ENCODE results near the gene MTR.
"Not testable (repeated sequence)": the region's sequence is repeated elsewhere in the genome, so short reads cannot be mapped to it uniquely, and the experiment has no call there.

The MTR gene

GRCh38 chr1:236836157-236836556, 41.1 kb downstream of the MTR start:
- no peak for DNase-seq

- no peak for DNase-seq
These were observed 42.0 kb downstream of the MTR start for GRCh38 chr1:236837115-236837514.

GRCh38 chr1:236837897-236838296, 42.8 kb downstream of the MTR start:
- DNase-seq, result no peak

- DNase-seq, result no peak
These were observed 46.2 kb downstream of the MTR start for GRCh38 chr1:236841341-236841740.

GRCh38 chr1:236844499-236845271, 49.6 kb downstream of the MTR start:
- no peak for DNase-seq

- DNase-seq, result no peak
These were observed 50.7 kb downstream of the MTR start for GRCh38 chr1:236845830-236846229.

GRCh38 chr1:236848274-236848923, 53.3 kb downstream of the MTR start:
- peak; percentile 69 for DNase-seq

GRCh38 chr1:236850077-236850979, 55.2 kb downstream of the MTR start:
- no peak for DNase-seq

GRCh38 chr1:236851871-236852270, 56.8 kb downstream of the MTR start:
- no peak for DNase-seq

- peak; percentile 45 for DNase-seq
These were observed 59.0 kb downstream of the MTR start for GRCh38 chr1:236853921-236854604.

- DNase-seq, result no peak
These were observed 59.5 kb downstream of the MTR start for GRCh38 chr1:236854605-236854983.

GRCh38 chr1:236856649-236857048, 61.6 kb downstream of the MTR start:
- DNase-seq, result not testable (repeated sequence)

GRCh38 chr1:236858165-236858564, 63.1 kb downstream of the MTR start:
- no peak for DNase-seq

GRCh38 chr1:236860101-236860500, 65.0 kb downstream of the MTR start:
- no peak for DNase-seq

- DNase-seq, result no peak
These were observed 65.6 kb downstream of the MTR start for GRCh38 chr1:236860674-236861073.

GRCh38 chr1:236861560-236862218, 66.6 kb downstream of the MTR start:
- no peak for DNase-seq

- no peak for DNase-seq
These were observed 67.1 kb downstream of the MTR start for GRCh38 chr1:236862219-236862591.

GRCh38 chr1:236862615-236863211, 67.6 kb downstream of the MTR start:
- no peak for DNase-seq

GRCh38 chr1:236864211-236864610, 69.1 kb downstream of the MTR start:
- no peak for DNase-seq

- DNase-seq, result no peak
These were observed 70.1 kb downstream of the MTR start for GRCh38 chr1:236864996-236865817.

- DNase-seq, result no peak
These were observed 70.7 kb downstream of the MTR start for GRCh38 chr1:236865818-236866155.

Data from MV-4-11 (cell line).